CD14-positive monocyte (primary cell): ENCODE measurements around the gene DENND4A. TPM values are rescaled to one million over a fixed set of nuclear protein-coding genes. Genes with fewer than 3 reads are reported as not detected.

Source experiments
- DNase-seq, 3 donors: peaks; one replicate each; pipeline ENCODE4 v3.0.0-alpha.2; 2011 to 2022
- H2AFZ ChIP-seq: 2 replicates; pipeline ENCODE4 v1.6.0; 2012; ENCODE audit warnings: mild to moderate bottlenecking, low read depth, low read length, inconsistent platforms; ENCODE audit not compliant: insufficient read depth, poor library complexity, severe bottlenecking
- H3K27ac ChIP-seq, 2 donors: 1 replicate in 1 of 2; 2 replicates in 1 of 2; pipeline ENCODE4 v1.5.1; 2012 to 2013; ENCODE audit warnings: low read length in 2 of 2, control low read depth in 1 of 2, inconsistent platforms in 1 of 2, low read depth in 1 of 2, mild to moderate bottlenecking in 1 of 2
- H3K27me3 ChIP-seq, 2 donors: one replicate each; pipeline versions ENCODE4 v1.6.0 to v1.6.1; 2011 to 2013; ENCODE audit warnings: low read length in 2 of 2; ENCODE audit not compliant: control insufficient read depth in 2 of 2, insufficient read depth in 2 of 2
- H3K36me3 ChIP-seq, 2 donors: replicated peaks in 1 of 2; 1 replicate in 1 of 2; 2 replicates in 1 of 2; pipeline versions ENCODE4 v1.5.1 to v1.6.1; 2012 to 2013; ENCODE audit warnings: low read length in 2 of 2, control low read depth in 1 of 2, inconsistent platforms in 1 of 2, mild to moderate bottlenecking in 1 of 2; ENCODE audit not compliant: insufficient read depth in 2 of 2, control insufficient read depth in 1 of 2
- H3K4me1 ChIP-seq, 2 donors: 1 replicate in 1 of 2; 2 replicates in 1 of 2; pipeline versions ENCODE4 v1.5.1 to v1.6.1; 2012 to 2013; ENCODE audit warnings: low read length in 2 of 2, control low read depth in 1 of 2, inconsistent platforms in 1 of 2, mild to moderate bottlenecking in 1 of 2, moderate library complexity in 1 of 2; ENCODE audit not compliant: insufficient read depth in 2 of 2, control insufficient read depth in 1 of 2
- H3K4me2 ChIP-seq: replicated peaks from 2 replicates; pipeline ENCODE3; 2012; ENCODE audit warnings: low read length, moderate library complexity, mild to moderate bottlenecking; ENCODE audit not compliant: poor library complexity, severe bottlenecking; ENCODE audit errors: extremely low read depth
- H3K4me3 ChIP-seq, 3 experiments: fragments of 200-600 bp in 1 of 3; sonication (generic) in 1 of 3; replicated peaks in 1 of 3; 1 replicate in 2 of 3; 2 replicates in 1 of 3; pipeline ENCODE4 v1.5.1; 2011 to 2013; ENCODE audit warnings: low read length in 3 of 3, mild to moderate bottlenecking in 3 of 3, control low read depth in 2 of 3, low read depth in 2 of 3, inconsistent platforms in 1 of 3, moderate library complexity in 1 of 3
- H3K79me2 ChIP-seq: 2 replicates; pipeline ENCODE4 v1.6.0; 2012; ENCODE audit warnings: mild to moderate bottlenecking, control low read depth, inconsistent platforms, low read length, moderate library complexity; ENCODE audit not compliant: insufficient read depth
- H3K9ac ChIP-seq: 2 replicates; pipeline ENCODE4 v1.6.0; 2017; ENCODE audit warnings: low read length, mild to moderate bottlenecking; ENCODE audit not compliant: insufficient read depth, poor library complexity, severe bottlenecking
- H3K9me3 ChIP-seq, 2 donors: replicated peaks in 1 of 2; 1 replicate in 1 of 2; 2 replicates in 1 of 2; pipeline versions ENCODE4 v1.5.1 to v1.6.1; 2012 to 2013; ENCODE audit warnings: low read length in 2 of 2, control low read depth in 1 of 2; ENCODE audit not compliant: control insufficient read depth in 1 of 2, insufficient read depth in 1 of 2
- H4K20me1 ChIP-seq: 2 replicates; pipeline ENCODE4 v1.6.0; 2012; ENCODE audit warnings: mild to moderate bottlenecking, low read length, control low read depth, moderate library complexity; ENCODE audit not compliant: insufficient read depth
- H3K27ac Mint-ChIP-seq, 7 donors: one replicate each; pipeline ENCODE4 v1.8.0; 2020; ENCODE audit warnings: mild to moderate bottlenecking in 7 of 7, mixed read lengths in 7 of 7, moderate library complexity in 6 of 7, inconsistent platforms in 2 of 7
- H3K27me3 Mint-ChIP-seq, 3 donors: one replicate each; pipeline ENCODE4 v1.8.0; 2021 to 2022; ENCODE audit warnings: low read depth in 3 of 3, mild to moderate bottlenecking in 3 of 3, mixed read lengths in 3 of 3, moderate library complexity in 3 of 3, inconsistent platforms in 1 of 3
- H3K36me3 Mint-ChIP-seq, 2 donors: one replicate each; pipeline ENCODE4 v1.8.0; 2020; ENCODE audit warnings: mixed read lengths in 2 of 2, inconsistent platforms in 1 of 2, mild to moderate bottlenecking in 1 of 2
- H3K4me1 Mint-ChIP-seq: one replicate; pipeline ENCODE4 v1.8.0; 2020; ENCODE audit warnings: mild to moderate bottlenecking, mixed read lengths
- H3K4me3 Mint-ChIP-seq, 2 donors: one replicate each; pipeline ENCODE4 v1.8.0; 2020; ENCODE audit warnings: mild to moderate bottlenecking in 2 of 2, mixed read lengths in 2 of 2, moderate library complexity in 1 of 2
- H3K9me3 Mint-ChIP-seq, 7 donors: one replicate each; pipeline ENCODE4 v1.8.0; 2020 to 2022; ENCODE audit warnings: mixed read lengths in 7 of 7, mild to moderate bottlenecking in 6 of 7, moderate library complexity in 6 of 7, inconsistent platforms in 2 of 7
- WGBS: methylation state at CpG from one replicate; pipeline ENCODE4 v1.1.5; 2013; ENCODE audit warnings: missing lambda C conversion rate; ENCODE audit not compliant: insufficient coverage; 5-methylcytosine and 5-hydroxymethylcytosine counted together
- intact Hi-C, 2 donors: fragments of 100-400 bp; cut with micrococcal nuclease; formaldehyde crosslinking; loops; one replicate each; pipeline versions ENCODE4 v1.15.0 to v1.15.1; 2023
- polyA plus RNA-seq, 3 donors: library from polyadenylated mRNA; depleted of rRNA in 1 of 3; unstranded in 2 of 3; stranded (reverse) in 1 of 3; fragments of 300-500 nt in 2 of 3; fragments of >200 nt in 1 of 3; fragmentation: Illumina TruSeq in 2 of 3; gene quantifications; 1 replicate in 2 of 3; 2 replicates in 1 of 3; pipeline ENCODE4 v1.2.3, GENCODE V29; 2012 to 2021
- TF ChIP-seq, protein P1 (sequence below): fragments of 200-600 bp; IDR thresholded peaks from one replicate; pipeline ENCODE4 v1.8.0; 2022; ENCODE audit warnings: antibody characterized with exemption, mild to moderate bottlenecking

Gene DENND4A
- polyA plus RNA-seq, 3 donors: 4.6 to 11.0 (median 6.9) TPM

DNA sequence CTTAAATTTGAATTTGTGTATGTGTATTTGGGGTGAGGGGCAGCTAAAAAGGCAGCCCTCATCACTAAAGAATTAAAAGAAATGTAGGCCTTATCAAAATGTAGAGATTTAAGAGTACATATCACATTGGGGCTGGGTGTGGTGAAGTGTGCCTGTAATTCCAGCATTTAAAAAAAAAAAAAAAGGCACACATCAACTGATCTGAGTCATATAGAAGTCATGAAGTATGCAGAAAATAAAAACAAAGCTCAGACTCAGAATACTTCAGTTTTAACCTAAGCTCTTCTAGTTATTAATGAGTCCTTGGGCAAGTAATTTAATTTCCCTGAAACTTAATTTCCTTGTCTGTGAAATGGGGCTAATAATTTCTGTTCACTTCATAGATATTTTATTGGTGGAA lies 138.8 kb downstream of the DENND4A start:
- no peak overlapping the region for H2AFZ ChIP-seq
- DNase-seq: no peak
- H3K27ac Mint-ChIP-seq: no peak overlapping the region
- no peaks in the 10 kb centered on the region for H3K9me3 Mint-ChIP-seq
- no peak overlapping the region for H3K4me3 ChIP-seq
- H3K4me1 Mint-ChIP-seq: no peaks in the 10 kb centered on the region
- H3K9ac ChIP-seq: no peak overlapping the region
- TF ChIP-seq, protein P1, sequence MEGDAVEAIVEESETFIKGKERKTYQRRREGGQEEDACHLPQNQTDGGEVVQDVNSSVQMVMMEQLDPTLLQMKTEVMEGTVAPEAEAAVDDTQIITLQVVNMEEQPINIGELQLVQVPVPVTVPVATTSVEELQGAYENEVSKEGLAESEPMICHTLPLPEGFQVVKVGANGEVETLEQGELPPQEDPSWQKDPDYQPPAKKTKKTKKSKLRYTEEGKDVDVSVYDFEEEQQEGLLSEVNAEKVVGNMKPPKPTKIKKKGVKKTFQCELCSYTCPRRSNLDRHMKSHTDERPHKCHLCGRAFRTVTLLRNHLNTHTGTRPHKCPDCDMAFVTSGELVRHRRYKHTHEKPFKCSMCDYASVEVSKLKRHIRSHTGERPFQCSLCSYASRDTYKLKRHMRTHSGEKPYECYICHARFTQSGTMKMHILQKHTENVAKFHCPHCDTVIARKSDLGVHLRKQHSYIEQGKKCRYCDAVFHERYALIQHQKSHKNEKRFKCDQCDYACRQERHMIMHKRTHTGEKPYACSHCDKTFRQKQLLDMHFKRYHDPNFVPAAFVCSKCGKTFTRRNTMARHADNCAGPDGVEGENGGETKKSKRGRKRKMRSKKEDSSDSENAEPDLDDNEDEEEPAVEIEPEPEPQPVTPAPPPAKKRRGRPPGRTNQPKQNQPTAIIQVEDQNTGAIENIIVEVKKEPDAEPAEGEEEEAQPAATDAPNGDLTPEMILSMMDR: no peak
- peaks cover 61 to 72% of the 10 kb centered on the region in 2 donors for H3K36me3 ChIP-seq
- no peaks in the 10 kb centered on the region for H3K9me3 ChIP-seq
- H3K4me3 Mint-ChIP-seq: no peak overlapping the region
- H4K20me1 ChIP-seq: no peaks in the 10 kb centered on the region
- H3K36me3 Mint-ChIP-seq: peaks cover 57 to 73% of the 10 kb centered on the region in 2 donors
- H3K27me3 Mint-ChIP-seq: no peaks in the 10 kb centered on the region
- H3K4me2 ChIP-seq: no peak overlapping the region
- no peaks in the 10 kb centered on the region for H3K4me1 ChIP-seq
- H3K79me2 ChIP-seq: no peaks in the 10 kb centered on the region
- H3K27ac ChIP-seq: no peak overlapping the region
- intact Hi-C loops: no loop called here
- no peaks in the 10 kb centered on the region for H3K27me3 ChIP-seq

DNA sequence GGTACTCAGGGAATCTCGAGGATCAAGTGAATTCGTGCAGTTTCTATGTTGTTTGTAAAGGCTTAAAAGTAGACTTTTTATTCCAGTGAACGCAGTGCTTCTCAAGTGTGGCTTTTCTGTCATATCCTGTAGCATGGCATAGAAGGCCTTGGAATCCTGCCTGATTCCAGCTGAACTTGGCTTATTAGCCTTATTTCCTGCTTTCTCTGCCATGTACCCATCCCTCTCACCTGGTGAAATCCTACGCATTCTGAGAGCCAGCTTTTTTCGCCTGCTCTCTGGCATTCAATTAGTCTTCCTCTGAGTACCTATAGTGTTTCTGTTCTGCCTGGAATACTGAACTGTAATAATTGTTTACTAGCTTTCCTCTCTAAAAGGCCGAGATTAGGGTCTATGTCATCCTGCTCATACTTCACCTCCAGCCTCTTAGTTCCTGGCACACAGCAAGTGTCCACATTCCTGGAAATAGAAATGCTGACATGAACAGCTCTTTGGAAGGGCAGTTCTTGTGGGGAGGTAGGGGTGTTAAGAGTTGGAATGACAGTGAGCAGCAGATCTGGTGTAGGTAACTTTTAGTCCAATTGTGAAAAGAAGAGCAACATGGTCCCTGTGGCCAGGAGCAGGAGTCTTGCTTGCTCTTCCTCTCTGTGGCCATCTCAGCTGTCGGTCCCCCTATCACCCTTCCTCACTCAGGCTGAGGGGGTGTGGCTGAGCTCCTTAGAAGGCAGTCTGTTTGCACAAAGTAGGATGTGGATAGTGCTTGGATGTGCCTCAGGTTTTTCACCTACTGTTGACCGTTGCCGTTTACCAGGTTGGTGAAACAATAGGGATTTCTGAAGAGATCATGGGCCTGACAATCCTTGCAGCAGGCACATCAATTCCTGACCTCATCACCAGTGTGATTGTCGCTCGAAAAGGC lies 140.0 kb downstream of the DENND4A start:
- peaks cover 51 to 65% of the 10 kb centered on the region in 2 donors for H3K36me3 Mint-ChIP-seq
- Histone ChIP-seq H2AFZ (no peak overlapping the region), H3K4me2 (no peak overlapping the region), H3K4me1 (no peaks in the 10 kb centered on the region), H3K9ac (no peak overlapping the region), H4K20me1 (no peaks in the 10 kb centered on the region), H3K36me3 (peaks cover 54 to 59% of the 10 kb centered on the region in 2 donors), H3K4me3 (no peak overlapping the region), H3K9me3 (no peaks in the 10 kb centered on the region), H3K27me3 (no peaks in the 10 kb centered on the region), H3K27ac (no peak overlapping the region), H3K79me2 (no peaks in the 10 kb centered on the region)
- H3K9me3 Mint-ChIP-seq: no peaks in the 10 kb centered on the region
- DNase-seq: no peak
- no peak overlapping the region for H3K27ac Mint-ChIP-seq
- TF ChIP-seq, protein P1: no peak
- no peaks in the 10 kb centered on the region for H3K27me3 Mint-ChIP-seq
- 100% methylated on average over 3 of the region's 11 CpGs for WGBS
- no peak overlapping the region for H3K4me3 Mint-ChIP-seq
- H3K4me1 Mint-ChIP-seq: no peaks in the 10 kb centered on the region
- intact Hi-C loops: no loop called here
